Measurements from ENCODE around the gene GKN2. TPM values are rescaled to one million over a fixed set of nuclear protein-coding genes. Genes with fewer than 3 reads are reported as not detected.

The GKN2 gene
- total RNA-seq, 1 donor from 2014 or later = 77.2 TPM

DNA sequence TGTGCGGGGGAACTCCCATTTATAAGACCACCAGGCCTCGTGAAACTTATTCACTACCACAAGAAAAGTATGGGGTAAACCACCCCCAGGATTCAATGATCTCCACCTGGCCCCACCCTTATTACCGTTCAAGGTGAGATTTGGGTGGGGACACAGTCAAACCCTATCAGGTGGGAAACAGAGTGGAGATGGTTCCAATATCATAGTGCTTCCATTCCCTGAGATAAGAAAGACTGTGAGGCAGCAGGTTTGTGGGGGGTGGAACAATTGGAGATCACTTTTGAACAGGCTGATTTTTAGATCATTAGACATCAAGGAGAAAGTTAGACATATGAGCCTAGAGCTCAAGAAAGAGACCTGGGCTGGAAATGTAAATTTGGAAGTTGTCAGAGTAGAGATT, 39.3 kb downstream of the GKN2 start:
- intact Hi-C loops (cut with DNase I) = no loop called here

DNA sequence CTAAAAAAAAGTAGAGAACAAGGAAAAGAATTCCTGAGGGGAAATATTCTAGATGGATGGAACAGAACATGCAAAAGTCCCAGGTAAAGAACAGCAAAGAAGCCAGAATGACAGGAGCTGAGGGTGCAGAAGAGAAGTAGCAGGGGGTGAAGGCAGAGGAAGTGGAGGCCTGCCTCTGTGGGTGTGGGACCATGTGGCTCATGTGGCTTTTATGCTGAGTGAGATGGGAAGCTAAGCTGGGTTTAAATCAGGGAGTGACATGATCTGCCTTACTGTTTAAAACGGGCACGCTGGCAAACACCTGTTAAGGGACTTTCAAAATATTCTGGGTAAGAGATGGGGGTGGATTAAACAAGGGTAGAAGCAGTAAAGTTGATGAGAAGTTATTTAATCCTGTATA, 40.0 kb downstream of the GKN2 start:
- TF ChIP-seq, protein P1, sequence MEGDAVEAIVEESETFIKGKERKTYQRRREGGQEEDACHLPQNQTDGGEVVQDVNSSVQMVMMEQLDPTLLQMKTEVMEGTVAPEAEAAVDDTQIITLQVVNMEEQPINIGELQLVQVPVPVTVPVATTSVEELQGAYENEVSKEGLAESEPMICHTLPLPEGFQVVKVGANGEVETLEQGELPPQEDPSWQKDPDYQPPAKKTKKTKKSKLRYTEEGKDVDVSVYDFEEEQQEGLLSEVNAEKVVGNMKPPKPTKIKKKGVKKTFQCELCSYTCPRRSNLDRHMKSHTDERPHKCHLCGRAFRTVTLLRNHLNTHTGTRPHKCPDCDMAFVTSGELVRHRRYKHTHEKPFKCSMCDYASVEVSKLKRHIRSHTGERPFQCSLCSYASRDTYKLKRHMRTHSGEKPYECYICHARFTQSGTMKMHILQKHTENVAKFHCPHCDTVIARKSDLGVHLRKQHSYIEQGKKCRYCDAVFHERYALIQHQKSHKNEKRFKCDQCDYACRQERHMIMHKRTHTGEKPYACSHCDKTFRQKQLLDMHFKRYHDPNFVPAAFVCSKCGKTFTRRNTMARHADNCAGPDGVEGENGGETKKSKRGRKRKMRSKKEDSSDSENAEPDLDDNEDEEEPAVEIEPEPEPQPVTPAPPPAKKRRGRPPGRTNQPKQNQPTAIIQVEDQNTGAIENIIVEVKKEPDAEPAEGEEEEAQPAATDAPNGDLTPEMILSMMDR (IDR thresholded peaks at IDR 0.05) = no peak
- ATAC-seq (peak; percentile 74), DNase-seq (no peak)
- Histone ChIP-seq H3K4me3 (no peak overlapping the region), H3K36me3 (no peaks in the 10 kb centered on the region), H3K27ac (no peak overlapping the region), H3K27me3 (no peaks in the 10 kb centered on the region), H3K4me1 (peaks cover 18% of the 10 kb centered on the region), H3K9me3 (no peaks in the 10 kb centered on the region)
- intact Hi-C loops (cut with DNase I) = no loop called here

More for the DNA sequence above, 39.3 kb downstream of the GKN2 start:
- Histone ChIP-seq H3K9me3 (no peaks in the 10 kb centered on the region), H3K27me3 (no peaks in the 10 kb centered on the region), H3K36me3 (no peaks in the 10 kb centered on the region), H3K4me3 (no peak overlapping the region), H3K27ac (no peak overlapping the region), H3K4me1 (peaks cover 14% of the 10 kb centered on the region)
- TF ChIP-seq, protein P1 (IDR thresholded peaks at IDR 0.05) = no peak
- DNase-seq (no peak), ATAC-seq (no peak)

DNA sequence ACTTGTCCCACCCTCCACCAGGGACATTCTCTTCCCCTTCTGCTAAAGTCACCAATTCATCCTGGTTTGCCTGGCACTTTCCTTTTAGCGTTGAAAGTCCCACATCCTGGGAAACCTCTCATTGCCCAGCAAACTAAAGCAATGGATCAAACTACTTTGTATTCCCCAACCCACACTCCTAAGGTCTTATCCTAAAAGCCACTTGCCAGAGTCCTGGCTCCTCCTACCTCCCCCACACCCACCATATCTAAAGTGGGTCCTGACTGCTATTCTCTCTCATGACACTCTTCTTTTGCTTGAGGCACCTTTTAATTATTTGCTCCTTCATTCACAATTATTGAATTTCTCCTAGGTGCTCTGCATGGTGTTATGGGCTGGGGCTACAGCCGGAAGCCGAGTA, 40.6 kb downstream of the GKN2 start:
- intact Hi-C loops (cut with DNase I) = no loop called here

DNA sequence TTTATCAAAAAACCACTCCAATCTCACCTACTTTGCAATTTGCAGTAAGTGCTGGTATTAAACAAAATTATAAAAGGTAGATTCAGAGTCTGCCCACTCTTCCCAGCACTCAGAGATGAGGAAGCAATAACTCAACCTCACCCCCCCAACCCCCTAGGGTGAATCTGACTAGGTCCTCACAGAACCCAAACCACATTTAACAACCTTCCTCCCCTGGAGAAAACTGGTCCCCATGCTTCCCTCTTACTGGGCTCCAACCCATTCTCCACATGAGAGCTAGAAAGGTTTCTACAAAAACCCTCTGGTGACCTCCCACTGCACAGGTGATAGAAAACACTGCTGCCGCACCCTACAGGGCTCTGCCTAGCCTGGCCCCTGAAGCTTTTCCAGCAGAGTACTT, 41.0 kb downstream of the GKN2 start:
- intact Hi-C loops (cut with DNase I) = no loop called here
- TF ChIP-seq, protein P1 (IDR thresholded peaks at IDR 0.05) = no peak
- no peak for ATAC-seq
- no peak overlapping the region for H3K4me3 ChIP-seq
- H3K36me3 ChIP-seq = no peaks in the 10 kb centered on the region
- H3K4me1 ChIP-seq = peaks cover 18% of the 10 kb centered on the region
- H3K27ac ChIP-seq = no peak overlapping the region
- H3K9me3 ChIP-seq = no peaks in the 10 kb centered on the region
- no peaks in the 10 kb centered on the region for H3K27me3 ChIP-seq
- DNase-seq = no peak

More for the DNA sequence above, 40.6 kb downstream of the GKN2 start:
- Histone ChIP-seq H3K27me3 (no peaks in the 10 kb centered on the region), H3K9me3 (no peaks in the 10 kb centered on the region), H3K4me3 (no peak overlapping the region), H3K36me3 (no peaks in the 10 kb centered on the region), H3K27ac (no peak overlapping the region), H3K4me1 (peaks cover 18% of the 10 kb centered on the region)
- DNase-seq (no peak), ATAC-seq (no peak)
- TF ChIP-seq, protein P1 (IDR thresholded peaks at IDR 0.05) = no peak

DNA sequence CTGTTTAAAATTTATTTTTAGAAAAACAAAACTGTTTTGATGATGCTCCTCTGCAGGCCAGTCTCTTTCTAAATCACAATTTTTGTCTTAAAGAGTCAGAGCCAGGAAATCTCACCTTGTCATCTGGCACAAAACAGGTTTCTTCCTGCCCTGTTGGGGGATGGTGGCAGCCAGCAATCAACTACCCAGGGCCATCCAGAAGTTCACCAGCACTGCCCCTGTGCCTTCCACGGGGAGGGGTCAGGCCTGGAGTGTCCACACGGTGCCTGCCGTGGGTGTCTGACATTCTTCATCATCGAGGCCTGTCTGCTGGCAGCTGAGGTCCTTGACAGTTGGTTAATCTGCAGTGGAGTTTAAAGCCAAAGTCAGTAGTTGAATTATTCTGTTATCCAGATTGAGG, 41.4 kb downstream of the GKN2 start:
- ATAC-seq (no peak), DNase-seq (no peak)
- Histone ChIP-seq H3K27me3 (no peaks in the 10 kb centered on the region), H3K4me1 (peaks cover 18% of the 10 kb centered on the region), H3K36me3 (no peaks in the 10 kb centered on the region), H3K9me3 (no peaks in the 10 kb centered on the region), H3K4me3 (no peak overlapping the region), H3K27ac (no peak overlapping the region)
- TF ChIP-seq, protein P1 (IDR thresholded peaks at IDR 0.05) = no peak
- intact Hi-C loops (cut with DNase I) = no loop called here
